Glutamatergic neuron (in vitro differentiated cells): ENCODE measurements around the gene TYRP1. TPM values are rescaled to one million over a fixed set of nuclear protein-coding genes. Genes with fewer than 3 reads are reported as not detected.

Source experiments
- DNase-seq: peaks from one replicate; pipeline ENCODE4 v3.0.0; 2022
- H3K27ac Mint-ChIP-seq: one replicate; pipeline ENCODE4 v1.8.0; 2020; ENCODE audit warnings: mild to moderate bottlenecking, mixed read lengths, inconsistent platforms; ENCODE audit not compliant: unreplicated experiment
- H3K27me3 Mint-ChIP-seq: one replicate; pipeline ENCODE4 v1.8.0; 2020; ENCODE audit warnings: mild to moderate bottlenecking, moderate library complexity, mixed read lengths, inconsistent platforms; ENCODE audit not compliant: unreplicated experiment
- H3K36me3 Mint-ChIP-seq: one replicate; pipeline ENCODE4 v1.8.0; 2020; ENCODE audit warnings: mild to moderate bottlenecking, mixed read lengths, inconsistent platforms; ENCODE audit not compliant: unreplicated experiment
- H3K4me1 Mint-ChIP-seq: one replicate; pipeline ENCODE4 v1.8.0; 2020; ENCODE audit warnings: mild to moderate bottlenecking, low read depth, mixed read lengths, inconsistent platforms; ENCODE audit not compliant: unreplicated experiment
- H3K4me3 Mint-ChIP-seq: one replicate; pipeline ENCODE4 v1.8.0; 2020; ENCODE audit warnings: mild to moderate bottlenecking, mixed read lengths, inconsistent platforms; ENCODE audit not compliant: unreplicated experiment
- H3K9me3 Mint-ChIP-seq: one replicate; pipeline ENCODE4 v1.8.0; 2020; ENCODE audit warnings: mild to moderate bottlenecking, moderate library complexity, mixed read lengths, inconsistent platforms; ENCODE audit not compliant: unreplicated experiment
- total RNA-seq: library from RNA; stranded (reverse); fragmentation: NEBNext Ultra II Directional; extraction: Animal tissue kit (Norgen Biotek cat#: 25700); gene quantifications from one replicate; pipeline ENCODE4 v1.2.1, GENCODE V29; 2021; ENCODE audit not compliant: unreplicated experiment
- TF ChIP-seq, protein P1 (sequence below): fragments of 200-600 bp; sonication (generic); IDR thresholded peaks from one replicate; pipeline ENCODE4 v1.5.0; 2021; ENCODE audit not compliant: partially characterized antibody, unreplicated experiment

The TYRP1 gene
- total RNA-seq, 1 donor from 2014 or later, result not detected

DNA sequence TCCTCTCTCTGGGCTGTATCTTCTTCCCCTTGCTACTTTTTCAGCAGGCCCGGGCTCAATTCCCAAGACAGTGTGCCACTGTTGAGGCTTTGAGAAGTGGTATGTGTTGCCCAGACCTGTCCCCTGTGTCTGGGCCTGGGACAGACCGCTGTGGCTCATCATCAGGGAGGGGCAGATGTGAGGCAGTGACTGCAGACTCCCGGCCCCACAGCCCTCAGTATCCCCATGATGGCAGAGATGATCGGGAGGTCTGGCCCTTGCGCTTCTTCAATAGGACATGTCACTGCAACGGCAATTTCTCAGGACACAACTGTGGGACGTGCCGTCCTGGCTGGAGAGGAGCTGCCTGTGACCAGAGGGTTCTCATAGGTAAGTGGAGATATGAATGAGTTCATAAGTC lies 828 bp downstream of the TYRP1 start:
- Mint-ChIP-seq H3K27me3 (no peaks in the 10 kb centered on the region), H3K9me3 (no peaks in the 10 kb centered on the region), H3K4me3 (no peak overlapping the region), H3K4me1 (peaks cover 18% of the 10 kb centered on the region), H3K27ac (no peak overlapping the region), H3K36me3 (no peaks in the 10 kb centered on the region)
- peak; percentile 14 for DNase-seq
- TF ChIP-seq, protein P1, sequence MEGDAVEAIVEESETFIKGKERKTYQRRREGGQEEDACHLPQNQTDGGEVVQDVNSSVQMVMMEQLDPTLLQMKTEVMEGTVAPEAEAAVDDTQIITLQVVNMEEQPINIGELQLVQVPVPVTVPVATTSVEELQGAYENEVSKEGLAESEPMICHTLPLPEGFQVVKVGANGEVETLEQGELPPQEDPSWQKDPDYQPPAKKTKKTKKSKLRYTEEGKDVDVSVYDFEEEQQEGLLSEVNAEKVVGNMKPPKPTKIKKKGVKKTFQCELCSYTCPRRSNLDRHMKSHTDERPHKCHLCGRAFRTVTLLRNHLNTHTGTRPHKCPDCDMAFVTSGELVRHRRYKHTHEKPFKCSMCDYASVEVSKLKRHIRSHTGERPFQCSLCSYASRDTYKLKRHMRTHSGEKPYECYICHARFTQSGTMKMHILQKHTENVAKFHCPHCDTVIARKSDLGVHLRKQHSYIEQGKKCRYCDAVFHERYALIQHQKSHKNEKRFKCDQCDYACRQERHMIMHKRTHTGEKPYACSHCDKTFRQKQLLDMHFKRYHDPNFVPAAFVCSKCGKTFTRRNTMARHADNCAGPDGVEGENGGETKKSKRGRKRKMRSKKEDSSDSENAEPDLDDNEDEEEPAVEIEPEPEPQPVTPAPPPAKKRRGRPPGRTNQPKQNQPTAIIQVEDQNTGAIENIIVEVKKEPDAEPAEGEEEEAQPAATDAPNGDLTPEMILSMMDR, result no peak

DNA sequence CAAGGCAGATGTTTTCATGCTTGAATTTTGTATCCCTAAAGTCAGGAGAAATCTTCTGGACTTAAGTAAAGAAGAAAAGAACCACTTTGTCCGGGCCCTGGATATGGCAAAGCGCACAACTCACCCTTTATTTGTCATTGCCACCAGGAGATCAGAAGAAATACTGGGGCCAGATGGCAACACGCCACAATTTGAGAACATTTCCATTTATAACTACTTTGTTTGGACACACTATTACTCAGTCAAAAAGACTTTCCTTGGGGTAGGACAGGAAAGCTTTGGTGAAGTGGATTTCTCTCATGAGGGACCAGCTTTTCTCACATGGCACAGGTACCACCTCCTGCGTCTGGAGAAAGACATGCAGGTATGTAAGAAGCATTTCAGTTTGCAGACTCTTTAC lies 2.3 kb downstream of the TYRP1 start:
- TF ChIP-seq, protein P1, result no peak
- Mint-ChIP-seq H3K9me3 (no peaks in the 10 kb centered on the region), H3K4me3 (no peak overlapping the region), H3K27me3 (no peaks in the 10 kb centered on the region), H3K36me3 (no peaks in the 10 kb centered on the region), H3K27ac (no peak overlapping the region), H3K4me1 (peaks cover 20% of the 10 kb centered on the region)
- DNase-seq, result no peak

DNA sequence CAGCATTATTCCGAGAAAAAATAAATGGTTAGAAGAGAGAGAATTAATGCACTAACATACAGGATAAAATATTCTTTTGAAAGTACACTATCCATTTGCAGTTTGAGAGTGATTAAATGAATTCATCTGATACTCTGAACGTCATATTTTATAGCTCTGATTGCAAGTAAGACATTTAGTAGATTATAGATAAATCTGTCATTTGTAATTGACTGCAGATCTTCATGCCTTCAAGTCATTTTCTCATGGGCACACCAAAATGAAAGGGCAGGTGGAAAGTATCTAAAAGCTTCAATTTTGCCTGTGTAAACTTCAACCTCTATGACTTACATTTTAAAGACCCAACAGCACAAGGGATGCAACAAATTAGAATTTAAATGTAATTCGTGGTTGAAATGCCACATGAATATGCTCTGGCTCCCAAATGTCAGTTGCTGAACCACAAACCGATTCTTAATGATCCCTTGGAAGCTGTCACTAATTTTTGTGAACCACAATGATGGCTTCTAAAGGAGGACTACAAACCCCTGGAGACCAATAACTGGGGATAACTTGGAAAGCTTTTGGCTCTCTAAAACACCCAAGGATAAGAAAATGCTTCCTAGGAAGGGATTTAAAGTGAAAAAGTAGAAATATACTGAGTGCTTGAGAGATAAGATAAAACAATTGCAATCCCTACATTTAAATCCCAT lies 3.9 kb downstream of the TYRP1 start:
- H3K4me1 Mint-ChIP-seq, result peaks cover 22% of the 10 kb centered on the region
- H3K4me3 Mint-ChIP-seq, result no peak overlapping the region
- no peaks in the 10 kb centered on the region for H3K27me3 Mint-ChIP-seq
- no peaks in the 10 kb centered on the region for H3K9me3 Mint-ChIP-seq
- DNase-seq, result no peak
- TF ChIP-seq, protein P1, result no peak
- H3K36me3 Mint-ChIP-seq, result no peaks in the 10 kb centered on the region
- no peak overlapping the region for H3K27ac Mint-ChIP-seq

DNA sequence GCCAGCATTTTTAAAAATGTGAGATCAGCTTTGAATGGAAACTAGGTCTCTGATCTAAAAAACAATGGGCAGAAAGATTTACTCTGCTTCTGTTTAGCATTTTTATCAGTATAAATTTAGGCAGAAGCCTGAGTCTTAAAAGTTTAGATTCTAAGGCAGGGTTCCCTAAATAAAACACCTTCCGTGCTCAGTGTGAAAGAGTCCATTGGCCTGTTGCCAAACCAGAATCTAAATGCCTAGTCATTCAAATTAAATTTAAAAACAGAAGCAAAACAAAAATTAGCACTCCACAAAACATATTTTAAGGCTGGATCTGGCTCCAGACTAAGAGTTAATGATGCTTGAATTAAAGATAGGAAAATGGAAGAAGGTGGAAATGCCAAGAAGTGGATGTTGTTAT lies 4.5 kb downstream of the TYRP1 start:
- TF ChIP-seq, protein P1, result no peak
- no peaks in the 10 kb centered on the region for H3K36me3 Mint-ChIP-seq
- no peak for DNase-seq
- H3K9me3 Mint-ChIP-seq, result no peaks in the 10 kb centered on the region
- H3K27me3 Mint-ChIP-seq, result no peaks in the 10 kb centered on the region
- H3K4me1 Mint-ChIP-seq, result peaks cover 22% of the 10 kb centered on the region
- no peak overlapping the region for H3K4me3 Mint-ChIP-seq
- no peak overlapping the region for H3K27ac Mint-ChIP-seq

DNA sequence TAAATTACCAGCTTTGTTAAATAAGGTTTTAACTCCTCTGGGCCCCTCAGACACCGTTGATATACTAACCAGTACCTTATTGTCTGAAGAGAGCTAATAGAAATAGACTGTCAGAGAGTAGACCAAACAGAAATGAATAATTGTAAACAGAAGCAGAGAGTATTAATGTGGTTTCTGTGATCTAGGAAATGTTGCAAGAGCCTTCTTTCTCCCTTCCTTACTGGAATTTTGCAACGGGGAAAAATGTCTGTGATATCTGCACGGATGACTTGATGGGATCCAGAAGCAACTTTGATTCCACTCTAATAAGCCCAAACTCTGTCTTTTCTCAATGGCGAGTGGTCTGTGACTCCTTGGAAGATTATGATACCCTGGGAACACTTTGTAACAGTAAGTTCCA lies 5.1 kb downstream of the TYRP1 start:
- Mint-ChIP-seq H3K27ac (no peak overlapping the region), H3K4me1 (peaks cover 22% of the 10 kb centered on the region), H3K9me3 (no peaks in the 10 kb centered on the region), H3K36me3 (no peaks in the 10 kb centered on the region), H3K4me3 (no peak overlapping the region), H3K27me3 (no peaks in the 10 kb centered on the region)
- no peak for DNase-seq
- TF ChIP-seq, protein P1, result no peak
